ENCODE results near the gene USP30. TPM values are rescaled to one million over a fixed set of nuclear protein-coding genes. Genes with fewer than 3 reads are reported as not detected.

The USP30 gene
- total and polyA plus RNA-seq, 9 of the 15 experiments (the other 6 are each of a cell fraction or from before 2014, with no cell fraction given): 1.4 to 15.2 (median 7.0) TPM

GRCh38 chr12:109093022-109093918 is 40.9 kb downstream of the USP30 start, which contains the start of gene ALKBH2 (continued):
- TF ChIP-seq ZNF511 (CRISPR knock-in tag; IDR thresholded peaks at IDR 0.05) (peak; percentile 85; the same call in 1 of the 2 replicates), DEAF1 (CRISPR knock-in tag; IDR thresholded peaks at IDR 0.05) (peak; percentile 79), ETV6 (IDR thresholded peaks at IDR 0.05; ENCODE audit: borderline replicate concordance in 1 of 2, low read depth in 2 of 2, low read length in 1 of 2) (no peak), ETV6 (CRISPR knock-in tag; IDR thresholded peaks at IDR 0.05; ENCODE audit: borderline replicate concordance) (no peak), TAF15 (IDR thresholded peaks at IDR 0.05; ENCODE audit: low read depth, low read length) (no peak), ZNF324 (CRISPR knock-in tag; IDR thresholded peaks at IDR 0.05) (no peak), ATF2 (CRISPR knock-in tag; IDR thresholded peaks at IDR 0.05) (no peak), SMARCB1 (IDR thresholded peaks at IDR 0.05; ENCODE audit: insufficient read length, low read depth) (no peak), SMAD2 (IDR thresholded peaks at IDR 0.05; ENCODE audit: low read depth, low read length) (no peak), EP300 (IDR thresholded peaks at IDR 0.05; ENCODE audit: low read length) (no peak), TCF7 (IDR thresholded peaks at IDR 0.05; ENCODE audit: borderline replicate concordance) (no peak), PURB (CRISPR knock-in tag; IDR thresholded peaks at IDR 0.05; ENCODE audit: low read depth) (no peak), NFATC3 (IDR thresholded peaks at IDR 0.05) (no peak), PTRF (tag; IDR thresholded peaks at IDR 0.05) (no peak), ZNF224 (CRISPR knock-in tag; IDR thresholded peaks at IDR 0.05) (no peak), PTBP1 (IDR thresholded peaks at IDR 0.05; ENCODE audit: low read depth, low read length) (peak; percentile 64; the same call in 1 of the 2 replicates), LEF1 (IDR thresholded peaks at IDR 0.05) (peak; percentile 21; the same call in 1 of the 2 replicates), ASH1L (IDR thresholded peaks at IDR 0.05; ENCODE audit: borderline replicate concordance, low read depth, partially characterized antibody) (peak; percentile 25), NFE2L1 (tag; IDR thresholded peaks at IDR 0.05; ENCODE audit: borderline replicate concordance, low read depth) (no peak), BRD4 (IDR thresholded peaks at IDR 0.05) (no peak)

Measured in K562 (cell line).